Activated T-cell treated with anti-CD3 and anti-CD28 coated beads for 48 hours (primary cell): ENCODE data around the gene ANKAR.
"Not testable (repeated sequence)": the region's sequence is repeated elsewhere in the genome, so short reads cannot be mapped to it uniquely, and the experiment has no call there.

Experiments used
- DNase-seq: peaks from one replicate; pipeline ENCODE4 v3.0.0-alpha.2; 2020; ENCODE audit warnings: low read depth

Gene ANKAR

GRCh38 chr2:189660803-189661147, 13.7 kb upstream of the ANKAR start:
- no peak for DNase-seq

GRCh38 chr2:189661148-189661956, 13.1 kb upstream of the ANKAR start, which contains the start of gene ASNSD1:
Gene ASNSD1, plus strand, starts transcription at chr2:189661459. Its CDS starts 4,674 bp downstream, at chr2:189666133.
- DNase-seq, result peak; percentile 98

GRCh38 chr2:189661957-189662321, 12.5 kb upstream of the ANKAR start:
- DNase-seq, result no peak

GRCh38 chr2:189662669-189663226, 11.7 kb upstream of the ANKAR start:
- DNase-seq, result no peak

DNA sequence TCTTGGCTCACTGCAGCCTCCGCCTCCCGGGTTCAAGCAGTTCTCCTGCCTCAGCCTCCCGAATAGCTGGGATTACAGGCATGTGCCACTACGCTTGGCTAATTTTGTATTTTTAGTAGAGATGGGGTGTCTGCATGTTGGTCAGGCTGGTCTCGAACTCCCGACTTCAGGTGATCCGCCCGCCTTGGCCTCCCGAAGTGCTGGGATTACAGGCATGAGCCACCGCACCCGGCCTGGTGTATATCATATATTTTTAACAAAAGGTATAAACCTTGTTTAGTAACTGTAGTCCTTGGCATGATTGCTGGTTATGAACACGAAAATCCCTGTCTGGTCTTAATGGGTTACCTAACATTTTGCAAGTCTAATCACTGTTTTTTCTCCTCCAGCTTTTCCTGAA, 11.2 kb upstream of the ANKAR start:
- not testable (repeated sequence) for DNase-seq

GRCh38 chr2:189669913-189670312, 4.6 kb upstream of the ANKAR start:
- no peak for DNase-seq

- no peak for DNase-seq
These were observed 653 bp upstream of the ANKAR start for GRCh38 chr2:189673661-189674373.

- no peak for DNase-seq
These were observed 2.0 kb downstream of the ANKAR start for GRCh38 chr2:189676471-189676870.

GRCh38 chr2:189679226-189679625, 4.8 kb downstream of the ANKAR start:
- no peak for DNase-seq

DNA sequence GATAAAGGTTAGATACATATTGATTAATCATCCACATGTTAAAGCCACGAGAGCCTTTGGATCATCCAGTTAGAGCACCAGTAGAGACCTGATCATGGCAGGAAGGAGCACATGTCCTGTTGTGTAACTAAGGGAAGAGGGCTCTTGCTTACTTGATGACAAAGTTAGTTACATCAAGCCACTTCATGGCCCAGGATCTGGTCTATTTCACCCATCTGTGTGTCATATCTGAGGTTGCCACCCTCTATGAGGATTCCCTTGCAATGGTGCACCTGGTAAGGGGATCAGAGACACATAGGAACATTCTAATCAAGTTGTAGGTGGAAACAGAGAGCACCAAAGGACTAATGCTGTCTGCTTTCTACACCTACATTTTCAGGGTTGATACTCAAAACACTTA, 6.7 kb downstream of the ANKAR start:
- DNase-seq, result no peak

GRCh38 chr2:189681903-189682302, 7.4 kb downstream of the ANKAR start:
- DNase-seq, result no peak

GRCh38 chr2:189683348-189683747, 8.9 kb downstream of the ANKAR start:
- no peak for DNase-seq

GRCh38 chr2:189684811-189685210, 10.3 kb downstream of the ANKAR start:
- no peak for DNase-seq

DNA sequence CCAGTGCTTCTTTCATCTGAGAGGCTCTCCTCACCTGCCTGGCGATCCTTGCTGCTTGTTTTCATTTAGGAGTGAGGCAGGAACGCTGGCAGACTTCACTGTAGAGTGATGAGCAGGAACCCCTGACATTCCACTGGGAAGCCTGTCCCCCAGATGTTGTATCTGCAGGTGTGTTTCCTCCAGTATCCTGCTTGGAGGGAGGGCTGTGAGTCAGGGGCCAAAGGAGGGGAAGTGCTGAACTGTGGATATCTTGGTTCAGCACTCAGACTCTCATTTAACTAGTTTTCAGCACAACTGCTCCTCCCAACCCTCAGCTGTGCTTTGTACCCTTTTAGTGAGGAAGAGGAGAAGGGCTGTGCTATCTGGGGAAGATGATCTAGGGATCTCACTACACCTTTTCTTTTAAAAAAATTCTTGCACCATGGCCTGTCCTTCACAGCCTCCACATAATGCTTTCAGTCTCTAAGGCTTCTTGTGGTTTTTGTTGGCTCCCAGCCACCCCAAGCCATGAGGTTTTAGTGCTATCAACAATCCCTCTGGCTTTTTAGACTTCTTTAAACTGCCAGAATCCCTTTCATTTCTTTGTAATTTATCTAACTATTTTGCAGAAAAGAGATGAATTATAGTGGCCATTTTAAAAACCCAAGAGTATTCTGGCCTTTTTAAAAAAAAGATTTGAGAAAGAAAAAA, 11.2 kb downstream of the ANKAR start:
- DNase-seq, result no peak

DNA sequence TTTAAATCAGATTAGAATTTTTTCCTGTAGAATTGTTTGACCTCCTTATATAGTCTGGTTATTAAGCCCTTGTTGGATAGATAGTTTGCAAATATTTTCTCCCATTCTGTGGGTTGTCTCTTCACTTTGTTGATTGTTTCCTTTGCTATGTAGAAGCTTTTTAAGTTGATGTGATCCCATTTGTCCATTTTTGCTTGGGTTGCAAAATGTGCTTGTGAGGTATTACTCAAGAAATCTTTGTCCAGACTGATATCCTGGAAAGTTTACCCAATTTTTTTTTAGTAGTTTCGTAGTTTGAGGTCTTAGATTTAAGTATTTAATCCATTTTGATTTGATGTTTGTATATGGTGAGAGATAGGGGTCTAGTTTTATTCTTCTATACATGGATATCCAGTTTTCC, 13.3 kb downstream of the ANKAR start:
- not testable (repeated sequence) for DNase-seq

DNA sequence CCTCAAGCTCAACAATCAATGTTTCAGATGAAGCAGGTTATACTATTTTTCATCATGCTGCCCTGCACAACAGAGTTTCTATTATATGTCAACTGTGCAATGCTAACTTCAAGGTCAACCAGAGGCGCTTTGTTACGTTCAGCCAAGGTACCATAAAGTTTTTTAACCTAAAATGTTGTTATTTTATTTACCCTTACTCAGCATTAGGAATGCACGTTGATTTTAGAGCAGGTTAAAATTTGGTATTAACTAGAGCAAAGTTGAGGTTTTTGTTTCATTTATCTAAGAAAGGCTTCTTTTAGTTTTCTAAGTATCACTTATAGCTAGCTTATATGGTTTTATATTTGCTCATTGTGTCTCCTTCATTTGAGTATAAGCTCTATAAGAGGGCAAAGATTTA, 21.8 kb downstream of the ANKAR start:
- no peak for DNase-seq

GRCh38 chr2:189698020-189698887, 23.8 kb downstream of the ANKAR start:
- no peak for DNase-seq

DNA sequence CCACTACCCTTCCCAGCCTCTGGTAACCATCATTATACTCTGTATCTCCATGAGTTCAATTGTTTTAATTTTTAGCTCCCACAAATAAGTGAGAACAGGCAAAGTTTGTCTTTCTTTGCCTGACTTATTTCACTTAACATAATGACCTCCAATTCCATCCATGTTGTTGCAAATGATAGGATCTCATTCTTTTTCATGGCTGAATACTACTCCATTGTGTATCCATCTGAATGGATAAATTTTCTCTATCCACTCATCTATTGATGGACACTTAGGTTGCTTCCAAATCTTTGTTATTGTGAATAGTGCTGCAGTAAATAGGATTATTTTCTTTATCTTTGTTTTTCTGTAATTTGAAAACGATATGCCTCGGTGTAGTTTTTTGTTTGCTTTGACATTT, 26.2 kb downstream of the ANKAR start:
- DNase-seq, result no peak

DNA sequence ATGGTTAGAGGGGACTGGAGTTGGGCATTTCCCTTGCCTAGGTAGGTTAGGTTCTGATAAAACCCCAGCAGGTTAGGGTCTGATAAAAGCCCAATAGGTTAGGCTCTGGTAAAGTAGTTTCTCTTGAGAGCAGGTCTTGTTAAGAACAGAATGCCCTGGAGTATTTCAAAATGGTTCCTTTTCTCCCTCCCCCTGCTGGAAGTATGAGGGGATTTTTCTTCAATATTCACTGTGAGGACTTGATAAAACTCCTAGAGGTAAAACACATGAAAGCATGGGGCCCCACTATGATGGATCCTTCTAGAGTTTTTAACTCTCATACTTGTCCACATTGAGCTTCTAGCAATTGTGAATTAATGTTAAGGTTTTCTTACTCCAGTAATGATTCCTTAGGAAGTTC, 27.6 kb downstream of the ANKAR start:
- DNase-seq, result no peak

- DNase-seq, result no peak
These were observed 35.2 kb downstream of the ANKAR start for GRCh38 chr2:189709501-189710221.

GRCh38 chr2:189717593-189717992, 43.1 kb downstream of the ANKAR start:
- not testable (repeated sequence) for DNase-seq
